Measurements from ENCODE around the gene CHD3. TPM values are rescaled to one million over a fixed set of nuclear protein-coding genes. Genes with fewer than 3 reads are reported as not detected.

Gene CHD3
- total and polyA plus RNA-seq, 4 donors: 60.9 to 112 (median 76.5) TPM

DNA sequence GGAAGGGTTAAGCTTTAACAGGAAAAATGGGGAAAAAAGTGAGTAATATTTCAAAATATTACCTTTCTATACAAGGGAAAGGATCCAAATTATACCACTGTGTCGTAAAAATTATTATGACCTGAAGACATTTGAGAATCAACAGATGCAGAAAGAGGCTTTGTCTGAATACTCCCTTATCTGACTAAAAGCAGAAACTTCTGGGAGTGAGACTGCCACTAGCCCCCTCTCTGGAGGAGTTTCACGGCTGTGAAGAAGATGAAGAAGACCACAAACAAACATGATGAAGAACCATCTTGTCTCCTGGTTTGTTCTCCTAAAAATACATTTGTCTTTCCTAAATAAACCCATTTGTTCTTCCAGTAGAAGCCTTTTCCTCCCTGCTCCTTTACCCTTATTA lies 72.8 kb downstream of the CHD3 start:
- Histone ChIP-seq H3K4me1 (ENCODE audit: control insufficient read depth in 5 of 5, insufficient read depth in 5 of 5, low read length in 5 of 5) (peaks cover 0 to 3% (median 0%) of the 10 kb centered on the region in 5 donors), H3K4me3 (no peak overlapping the region), H3K27ac (ENCODE audit: low read depth in 1 of 2, low read length in 1 of 2) (no peak overlapping the region), H3K36me3 (ENCODE audit: control insufficient read depth in 4 of 4, insufficient read depth in 4 of 4, low read length in 4 of 4) (no peaks in the 10 kb centered on the region), H3K27me3 (ENCODE audit: control insufficient read depth in 3 of 3, insufficient read depth in 3 of 3, low read length in 2 of 3) (peaks cover 0 to 2% (median 0%) of the 10 kb centered on the region in 3 donors), H3K9ac (ENCODE audit: insufficient read depth in 1 of 2, low read length in 2 of 2) (no peak overlapping the region), H3K9me3 (ENCODE audit: control insufficient read depth in 4 of 4, insufficient read depth in 3 of 4, low read length in 3 of 4) (no peaks in the 10 kb centered on the region)
- ATAC-seq (ENCODE audit: insufficient read depth, low FRiP score) (no peak), DNase-seq (no peak)
- 37 to 68% methylated on average over 2 of the region's 2 CpGs for WGBS, 2 donors
- no peak for TF ChIP-seq CTCF (IDR thresholded peaks at IDR 0.05; ENCODE audit: control extremely low read depth, extremely low read depth)

Small RNAs within 50 kb of the gene (small RNA-seq; reads per million reads assigned to genes)
- 123 reads per million, percentile 98 among the genes with 10 or more reads in this experiment for gene SCARNA21 (ENCODE audit: low replicate concordance)

Other genes with a start within 250 kb of the CHD3 start
- gene ATP1B2, start 237.9 kb upstream of the CHD3 start, total RNA-seq: 10 to 100 TPM in 1 of 2 donors, 1 to 10 TPM in 1; 1.1 to 16.0 TPM
- under 1 TPM; 0.31 to 0.61 TPM for gene ATP1B2, start 237.9 kb upstream of the CHD3 start, polyA plus RNA-seq
- gene TP53, start 201.3 kb upstream of the CHD3 start, total RNA-seq: 10 to 100 TPM; 29.4 to 57.0 TPM
- 10 to 100 TPM; 22.3 to 25.6 TPM for gene TP53, start 201.3 kb upstream of the CHD3 start, polyA plus RNA-seq
- gene WRAP53, start 200.3 kb upstream of the CHD3 start, total RNA-seq: 10 to 100 TPM; 10.5 to 17.3 TPM
- gene WRAP53, start 200.3 kb upstream of the CHD3 start, polyA plus RNA-seq: 10 to 100 TPM in 1 of 2 donors, 1 to 10 TPM in 1; 9.6 to 12.5 TPM
- gene EFNB3, start 183.6 kb upstream of the CHD3 start, total RNA-seq: 1 to 10 TPM; 4.1 to 4.9 TPM
- gene EFNB3, start 183.6 kb upstream of the CHD3 start, polyA plus RNA-seq: under 1 TPM; 0.87 TPM
- gene DNAH2, start 171.0 kb upstream of the CHD3 start, total RNA-seq: 10 to 100 TPM; 12.5 to 14.0 TPM
- 1 to 10 TPM; 1.5 to 2.7 TPM for gene DNAH2, start 171.0 kb upstream of the CHD3 start, polyA plus RNA-seq
- gene KDM6B, start 54.6 kb upstream of the CHD3 start, total RNA-seq: 10 to 100 TPM; 21.0 to 52.9 TPM
- gene KDM6B, start 54.6 kb upstream of the CHD3 start, polyA plus RNA-seq: 10 to 100 TPM; 30.2 to 38.9 TPM
- 10 to 100 TPM in 1 of 2 donors, 1 to 10 TPM in 1; 6.3 to 11.2 TPM for gene TMEM88, start 33.7 kb upstream of the CHD3 start, total RNA-seq
- 10 to 100 TPM; 11.5 to 19.6 TPM for gene TMEM88, start 33.7 kb upstream of the CHD3 start, polyA plus RNA-seq
- 10 to 100 TPM; 58.2 to 85.3 TPM for gene NAA38, start 31.2 kb upstream of the CHD3 start, total RNA-seq
- 100 to 1,000 TPM; 120 to 239 TPM for gene NAA38, start 31.2 kb upstream of the CHD3 start, polyA plus RNA-seq
- 10 to 100 TPM; 17.9 to 21.6 TPM for gene CYB5D1, start 30.8 kb upstream of the CHD3 start, total RNA-seq
- gene CYB5D1, start 30.8 kb upstream of the CHD3 start, polyA plus RNA-seq: 10 to 100 TPM in 1 of 2 donors, 1 to 10 TPM in 1; 5.5 to 10.1 TPM
- 1 to 10 TPM; 5.4 to 8.0 TPM for gene RNF227, start 27.5 kb downstream of the CHD3 start, total RNA-seq
- gene RNF227, start 27.5 kb downstream of the CHD3 start, polyA plus RNA-seq: 1 to 10 TPM; 4.1 to 6.0 TPM
- 1 to 10 TPM; 1.3 to 5.8 TPM for gene KCNAB3, start 41.1 kb downstream of the CHD3 start, total RNA-seq
- 1 to 10 TPM; 2.6 to 3.9 TPM for gene KCNAB3, start 41.1 kb downstream of the CHD3 start, polyA plus RNA-seq
- 100 to 1,000 TPM in 1 of 2 donors, 10 to 100 TPM in 1; 58.9 to 158 TPM for gene TRAPPC1, start 43.2 kb downstream of the CHD3 start, total RNA-seq
- gene TRAPPC1, start 43.2 kb downstream of the CHD3 start, polyA plus RNA-seq: 100 to 1,000 TPM; 172 to 213 TPM
- gene CNTROB, start 43.4 kb downstream of the CHD3 start, total RNA-seq: 10 to 100 TPM; 60.2 to 72.0 TPM
- 10 to 100 TPM; 42.7 to 74.1 TPM for gene CNTROB, start 43.4 kb downstream of the CHD3 start, polyA plus RNA-seq
- gene GUCY2D, start 113.8 kb downstream of the CHD3 start, total RNA-seq: 1 to 10 TPM in 1 of 2 donors, under 1 TPM in 1; 0.20 to 1.8 TPM
- gene GUCY2D, start 113.8 kb downstream of the CHD3 start, polyA plus RNA-seq: under 1 TPM; 0.27 to 0.51 TPM
- 100 to 1,000 TPM in 1 of 2 donors, 1 to 10 TPM in 1; 3.4 to 135 TPM for gene ALOX15B, start 150.3 kb downstream of the CHD3 start, total RNA-seq
- gene ALOX15B, start 150.3 kb downstream of the CHD3 start, polyA plus RNA-seq: 10 to 100 TPM; 64.9 to 82.7 TPM
- under 1 TPM; 0.46 to 0.48 TPM for gene ALOX12B, start 198.9 kb downstream of the CHD3 start, total RNA-seq
- under 1 TPM in 1 of 2 donors, not detected in 1; 0.06 TPM for gene ALOX12B, start 198.9 kb downstream of the CHD3 start, polyA plus RNA-seq
- under 1 TPM in 1 of 2 donors, not detected in 1; 0.12 TPM for gene ALOXE3, start 229.7 kb downstream of the CHD3 start, total RNA-seq
- gene ALOXE3, start 229.7 kb downstream of the CHD3 start, polyA plus RNA-seq: under 1 TPM; 0.28 to 0.68 TPM
- under 1 TPM in 1 of 2 donors, not detected in 1; 0.55 TPM for gene HES7, start 235.3 kb downstream of the CHD3 start, total RNA-seq
- under 1 TPM; 0.22 to 0.28 TPM for gene HES7, start 235.3 kb downstream of the CHD3 start, polyA plus RNA-seq

Data from lung (tissue), 13 donors.